CD4-positive, alpha-beta T cell (primary cell): ENCODE results near the gene CD79B. TPM values are rescaled to one million over a fixed set of nuclear protein-coding genes. Genes with fewer than 3 reads are reported as not detected.

ENCODE experiments used
- ATAC-seq: fragments of 200-7000 bp; cut with Tn5 transposase; one replicate; pipeline ENCODE4 v1.10.0; 2022; ENCODE audit warnings: mild to moderate bottlenecking; ENCODE audit not compliant: poor library complexity
- CTCF ChIA-PET: fragments of 350-600 bp; sonication (Branson Sonifier 250); formaldehyde crosslinking; loops from one replicate; lab custom pipeline; 2021; ENCODE audit warnings: antibody characterized with exemption, inconsistent platforms; lab: Charles Lee
- POLR2A ChIA-PET: fragments of 350-600 bp; sonication (Branson Sonifier 250); formaldehyde crosslinking; loops from one replicate; lab custom pipeline; 2021; ENCODE audit warnings: antibody characterized with exemption, inconsistent platforms; lab: Charles Lee
- DNase-seq, 14 experiments: peaks; one replicate each; pipeline ENCODE4 v3.0.0-alpha.2; 2013 to 2020; ENCODE audit warnings: mixed read lengths in 2 of 14
- H3K27ac ChIP-seq, 2 donors: one replicate each; pipeline versions ENCODE4 v1.5.1 to v1.7.0; 2013; ENCODE audit warnings: low read length in 2 of 2, low read depth in 1 of 2, mild to moderate bottlenecking in 1 of 2
- H3K27me3 ChIP-seq, 2 experiments: 1 replicate in 1 of 2; 2 replicates in 1 of 2; pipeline versions ENCODE4 v1.6.1 to v1.7.0; 2013; ENCODE audit warnings: low read length in 2 of 2, control low read depth in 1 of 2, mild to moderate bottlenecking in 1 of 2, moderate library complexity in 1 of 2; ENCODE audit not compliant: insufficient read depth in 2 of 2, control insufficient read depth in 1 of 2
- H3K36me3 ChIP-seq: one replicate; pipeline ENCODE4 v1.6.1; 2013; ENCODE audit warnings: low read length, control low read depth; ENCODE audit not compliant: insufficient read depth
- H3K4me1 ChIP-seq: one replicate; pipeline ENCODE4 v1.6.1; 2013; ENCODE audit warnings: low read length, control low read depth; ENCODE audit not compliant: insufficient read depth
- H3K4me3 ChIP-seq: one replicate; pipeline ENCODE4 v1.5.1; 2013; ENCODE audit warnings: mild to moderate bottlenecking, low read length, moderate library complexity
- H3K9me3 ChIP-seq, 2 experiments: 1 replicate in 1 of 2; 2 replicates in 1 of 2; pipeline versions ENCODE4 v1.6.1 to v1.7.0; 2013; ENCODE audit warnings: low read length in 2 of 2, mild to moderate bottlenecking in 2 of 2, control low read depth in 1 of 2, moderate library complexity in 1 of 2; ENCODE audit not compliant: control insufficient read depth in 1 of 2, insufficient read depth in 1 of 2
- H3K27ac Mint-ChIP-seq: one replicate; pipeline ENCODE4 v1.8.0; 2020; ENCODE audit warnings: mixed read lengths
- H3K27me3 Mint-ChIP-seq: one replicate; pipeline ENCODE4 v1.8.0; 2021; ENCODE audit warnings: mixed read lengths
- H3K36me3 Mint-ChIP-seq: one replicate; pipeline ENCODE4 v1.8.0; 2021; ENCODE audit warnings: low read depth, mixed read lengths
- H3K4me1 Mint-ChIP-seq: one replicate; pipeline ENCODE4 v1.8.0; 2021; ENCODE audit warnings: low read depth, mixed read lengths
- H3K4me3 Mint-ChIP-seq: one replicate; pipeline ENCODE4 v1.8.0; 2020; ENCODE audit warnings: mild to moderate bottlenecking, mixed read lengths
- H3K9me3 Mint-ChIP-seq: one replicate; pipeline ENCODE4 v1.8.0; 2020; ENCODE audit warnings: mixed read lengths
- intact Hi-C, 2 experiments: fragments of 100-400 bp; cut with DNase I in 1 of 2; cut with micrococcal nuclease in 1 of 2; formaldehyde crosslinking; loops; one replicate each; pipeline versions ENCODE4 v1.15.1 to v1.9.0; 2023 to 2025; cut with DNase I, micrococcal nuclease
- total RNA-seq, 174 experiments: library from RNA in 2 of 174; stranded (reverse) in 2 of 174; gene quantifications; one replicate each; pipeline ENCODE4 v1.2.3 and lab custom pipeline; 2021 to 2026
- TF ChIP-seq, protein P1 (sequence below): fragments of 200-600 bp; IDR thresholded peaks from one replicate; pipeline ENCODE4 v1.8.0; 2022; ENCODE audit warnings: antibody characterized with exemption, mild to moderate bottlenecking

CD79B gene
- total RNA-seq, 2 experiments from 2014 or later = 5.3 to 5.5 TPM

DNA sequence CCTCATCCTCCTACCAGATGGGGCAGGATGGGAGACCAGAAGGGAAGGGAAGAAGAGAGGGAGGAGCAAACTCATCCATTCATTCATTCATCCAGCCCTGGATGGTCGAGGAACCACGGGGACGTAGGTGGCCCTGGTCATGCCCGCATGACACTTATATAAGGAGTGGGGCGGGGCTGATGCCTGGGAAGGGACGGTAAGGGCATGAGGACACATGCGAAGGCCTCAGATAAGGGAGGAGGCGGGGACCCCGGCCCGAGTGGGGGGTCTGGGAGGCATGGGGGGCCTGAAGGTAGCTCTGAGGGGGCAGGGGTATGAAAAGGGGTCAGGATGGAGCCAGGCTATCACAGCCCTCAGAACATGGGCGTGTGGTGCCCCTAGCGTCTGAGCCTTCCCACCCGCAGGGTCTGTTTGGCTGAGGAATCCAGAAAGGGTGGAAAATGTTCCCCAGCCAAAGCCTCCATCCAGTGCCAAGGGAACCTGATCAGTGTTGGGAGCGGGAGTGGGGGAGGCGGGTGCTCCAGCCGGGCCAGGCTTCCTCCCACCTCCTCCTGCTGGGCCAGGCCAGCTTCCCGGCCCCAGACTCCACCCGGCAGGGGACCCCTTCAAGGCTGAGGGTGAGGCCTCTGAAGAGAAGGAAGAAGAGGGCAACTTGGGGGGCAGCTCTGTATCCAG, 17.6 kb upstream of the CD79B start:
- Histone ChIP-seq H3K9me3 (no peaks in the 10 kb centered on the region), H3K4me3 (no peak overlapping the region), H3K4me1 (peaks cover 45% of the 10 kb centered on the region), H3K36me3 (no peaks in the 10 kb centered on the region), H3K27ac (no peak overlapping the region), H3K27me3 (no peaks in the 10 kb centered on the region)
- Mint-ChIP-seq H3K4me1 (peaks cover 35% of the 10 kb centered on the region), H3K4me3 (no peak overlapping the region), H3K9me3 (no peaks in the 10 kb centered on the region), H3K36me3 (no peaks in the 10 kb centered on the region), H3K27ac (no peak overlapping the region), H3K27me3 (no peaks in the 10 kb centered on the region)
- ATAC-seq = no peak
- DNase-seq = no peak
- ChIA-PET POLR2A (interaction anchor here (1.1 kb wide), 1 partner anchor 30 kb away, joined by 4 read pairs; no protein-coding TSS in a partner anchor), CTCF (no interaction called here)
- intact Hi-C loops = loop anchor here (5.0 kb wide), 2 partner anchors 43 to 73 kb away; partner anchors contain the start of gene ICAM2 (in 1 of the 2)
- TF ChIP-seq, protein P1, sequence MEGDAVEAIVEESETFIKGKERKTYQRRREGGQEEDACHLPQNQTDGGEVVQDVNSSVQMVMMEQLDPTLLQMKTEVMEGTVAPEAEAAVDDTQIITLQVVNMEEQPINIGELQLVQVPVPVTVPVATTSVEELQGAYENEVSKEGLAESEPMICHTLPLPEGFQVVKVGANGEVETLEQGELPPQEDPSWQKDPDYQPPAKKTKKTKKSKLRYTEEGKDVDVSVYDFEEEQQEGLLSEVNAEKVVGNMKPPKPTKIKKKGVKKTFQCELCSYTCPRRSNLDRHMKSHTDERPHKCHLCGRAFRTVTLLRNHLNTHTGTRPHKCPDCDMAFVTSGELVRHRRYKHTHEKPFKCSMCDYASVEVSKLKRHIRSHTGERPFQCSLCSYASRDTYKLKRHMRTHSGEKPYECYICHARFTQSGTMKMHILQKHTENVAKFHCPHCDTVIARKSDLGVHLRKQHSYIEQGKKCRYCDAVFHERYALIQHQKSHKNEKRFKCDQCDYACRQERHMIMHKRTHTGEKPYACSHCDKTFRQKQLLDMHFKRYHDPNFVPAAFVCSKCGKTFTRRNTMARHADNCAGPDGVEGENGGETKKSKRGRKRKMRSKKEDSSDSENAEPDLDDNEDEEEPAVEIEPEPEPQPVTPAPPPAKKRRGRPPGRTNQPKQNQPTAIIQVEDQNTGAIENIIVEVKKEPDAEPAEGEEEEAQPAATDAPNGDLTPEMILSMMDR = no peak

- intact Hi-C loops = loop anchor here (5.0 kb wide), 2 partner anchors 44 to 74 kb away; partner anchors contain the start of gene ICAM2 (in 1 of the 2)
- H3K36me3 ChIP-seq = no peaks in the 10 kb centered on the region
- DNase-seq (no peak), ATAC-seq (no peak)
- POLR2A ChIA-PET = no interaction called here
- no peak overlapping the region for H3K27ac Mint-ChIP-seq
- H3K4me1 Mint-ChIP-seq = peaks cover 25% of the 10 kb centered on the region
- no peaks in the 10 kb centered on the region for H3K27me3 ChIP-seq
- no peak overlapping the region for H3K27ac ChIP-seq
- TF ChIP-seq, protein P1 = no peak
- no peak overlapping the region for H3K4me3 ChIP-seq
- H3K9me3 ChIP-seq = no peaks in the 10 kb centered on the region
- no peak overlapping the region for H3K4me3 Mint-ChIP-seq
- no peaks in the 10 kb centered on the region for H3K27me3 Mint-ChIP-seq
- H3K36me3 Mint-ChIP-seq = no peaks in the 10 kb centered on the region
- peaks cover 33% of the 10 kb centered on the region for H3K4me1 ChIP-seq
- H3K9me3 Mint-ChIP-seq = no peaks in the 10 kb centered on the region
- CTCF ChIA-PET = no interaction called here
These were observed 16.4 kb upstream of the CD79B start for GRCh38 chr17:63948521-63948920.

GRCh38 chr17:63947711-63948330, 15.7 kb upstream of the CD79B start:
- H3K27me3 Mint-ChIP-seq = no peaks in the 10 kb centered on the region
- DNase-seq = no peak
- no peak overlapping the region for H3K4me3 ChIP-seq
- intact Hi-C loops = loop anchor here (5.0 kb wide), 2 partner anchors 44 to 74 kb away; partner anchors contain the start of gene ICAM2 (in 1 of the 2)
- H3K27me3 ChIP-seq = no peaks in the 10 kb centered on the region
- no peaks in the 10 kb centered on the region for H3K36me3 ChIP-seq
- peaks cover 27% of the 10 kb centered on the region for H3K4me1 Mint-ChIP-seq
- no peaks in the 10 kb centered on the region for H3K9me3 ChIP-seq
- ATAC-seq = no peak
- ChIA-PET POLR2A (interaction anchor here (2.2 to 2.7 kb wide), 2 partner anchors 72 to 198 kb away, joined by 13 to 18 read pairs; partner anchors contain the start of gene ICAM2), CTCF (interaction anchor here (1.0 to 3.0 kb wide), 4 partner anchors 28 to 78 kb away, joined by 3 to 29 read pairs (median 18); no protein-coding TSS in a partner anchor)
- H3K9me3 Mint-ChIP-seq = no peaks in the 10 kb centered on the region
- H3K36me3 Mint-ChIP-seq = no peaks in the 10 kb centered on the region
- no peak overlapping the region for H3K27ac ChIP-seq
- no peak overlapping the region for H3K4me3 Mint-ChIP-seq
- no peak overlapping the region for H3K27ac Mint-ChIP-seq
- H3K4me1 ChIP-seq = peaks cover 30% of the 10 kb centered on the region
- TF ChIP-seq, protein P1 = no peak
